ENCODE measurements around the gene FOXI2.

FOXI2 gene

DNA sequence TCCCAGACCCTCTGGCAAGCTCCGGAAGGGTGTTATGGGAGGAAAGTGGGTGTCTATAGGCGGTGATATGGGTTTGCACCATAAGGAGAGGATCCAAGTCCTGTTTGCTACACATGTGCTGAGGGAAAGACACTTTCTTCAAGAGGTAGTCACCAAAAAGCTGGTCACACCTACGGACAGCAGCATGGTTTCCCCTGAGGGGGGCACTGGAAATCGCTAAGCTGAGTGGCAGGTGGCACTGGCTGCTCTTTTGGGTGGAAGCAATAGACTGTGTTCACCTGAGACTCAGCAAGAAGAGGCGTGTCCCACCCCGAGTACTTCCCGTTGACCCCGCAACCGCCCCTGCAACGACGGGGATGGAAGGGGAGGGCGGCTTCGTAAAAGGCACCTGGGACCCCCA lies 1.8 kb upstream of the FOXI2 start:
- no peak overlapping the region for H3K4me3 ChIP-seq (ENCODE audit: low read depth, low read length)
- no peak for DNase-seq (ENCODE audit: low read depth)
- TF ChIP-seq, protein P1, sequence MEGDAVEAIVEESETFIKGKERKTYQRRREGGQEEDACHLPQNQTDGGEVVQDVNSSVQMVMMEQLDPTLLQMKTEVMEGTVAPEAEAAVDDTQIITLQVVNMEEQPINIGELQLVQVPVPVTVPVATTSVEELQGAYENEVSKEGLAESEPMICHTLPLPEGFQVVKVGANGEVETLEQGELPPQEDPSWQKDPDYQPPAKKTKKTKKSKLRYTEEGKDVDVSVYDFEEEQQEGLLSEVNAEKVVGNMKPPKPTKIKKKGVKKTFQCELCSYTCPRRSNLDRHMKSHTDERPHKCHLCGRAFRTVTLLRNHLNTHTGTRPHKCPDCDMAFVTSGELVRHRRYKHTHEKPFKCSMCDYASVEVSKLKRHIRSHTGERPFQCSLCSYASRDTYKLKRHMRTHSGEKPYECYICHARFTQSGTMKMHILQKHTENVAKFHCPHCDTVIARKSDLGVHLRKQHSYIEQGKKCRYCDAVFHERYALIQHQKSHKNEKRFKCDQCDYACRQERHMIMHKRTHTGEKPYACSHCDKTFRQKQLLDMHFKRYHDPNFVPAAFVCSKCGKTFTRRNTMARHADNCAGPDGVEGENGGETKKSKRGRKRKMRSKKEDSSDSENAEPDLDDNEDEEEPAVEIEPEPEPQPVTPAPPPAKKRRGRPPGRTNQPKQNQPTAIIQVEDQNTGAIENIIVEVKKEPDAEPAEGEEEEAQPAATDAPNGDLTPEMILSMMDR (IDR thresholded peaks at IDR 0.05; ENCODE audit: insufficient read depth, low read depth, low read length, missing control alignments) = no peak

DNA sequence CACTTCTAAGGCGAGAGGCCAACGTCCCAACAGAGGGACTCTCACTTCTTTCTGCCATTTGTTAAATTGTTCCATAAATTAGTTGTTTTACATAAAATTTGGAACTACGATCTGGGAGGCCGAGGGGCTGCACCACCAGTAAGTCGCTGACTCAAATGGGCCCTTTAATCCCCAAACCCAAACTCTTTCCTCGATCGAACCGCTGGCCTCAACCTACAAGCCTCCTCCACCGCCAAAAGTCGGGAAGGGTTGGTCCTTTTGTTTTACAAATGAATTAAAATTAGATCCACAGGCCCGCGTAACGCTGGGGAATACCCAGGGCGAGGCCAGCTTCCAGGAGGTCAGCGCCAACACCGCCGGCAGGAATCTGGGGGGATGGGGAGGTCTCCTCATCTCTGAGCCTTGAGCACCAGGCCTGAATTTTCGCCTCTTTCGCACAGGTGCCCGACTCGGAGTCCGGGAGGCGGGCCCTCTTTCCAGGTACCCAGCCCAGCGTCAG lies 1.2 kb upstream of the FOXI2 start:
- no peak overlapping the region for H3K4me3 ChIP-seq (ENCODE audit: low read depth, low read length)
- no peak for DNase-seq (ENCODE audit: low read depth)
- TF ChIP-seq, protein P1 (IDR thresholded peaks at IDR 0.05; ENCODE audit: insufficient read depth, low read depth, low read length, missing control alignments) = no peak

DNA sequence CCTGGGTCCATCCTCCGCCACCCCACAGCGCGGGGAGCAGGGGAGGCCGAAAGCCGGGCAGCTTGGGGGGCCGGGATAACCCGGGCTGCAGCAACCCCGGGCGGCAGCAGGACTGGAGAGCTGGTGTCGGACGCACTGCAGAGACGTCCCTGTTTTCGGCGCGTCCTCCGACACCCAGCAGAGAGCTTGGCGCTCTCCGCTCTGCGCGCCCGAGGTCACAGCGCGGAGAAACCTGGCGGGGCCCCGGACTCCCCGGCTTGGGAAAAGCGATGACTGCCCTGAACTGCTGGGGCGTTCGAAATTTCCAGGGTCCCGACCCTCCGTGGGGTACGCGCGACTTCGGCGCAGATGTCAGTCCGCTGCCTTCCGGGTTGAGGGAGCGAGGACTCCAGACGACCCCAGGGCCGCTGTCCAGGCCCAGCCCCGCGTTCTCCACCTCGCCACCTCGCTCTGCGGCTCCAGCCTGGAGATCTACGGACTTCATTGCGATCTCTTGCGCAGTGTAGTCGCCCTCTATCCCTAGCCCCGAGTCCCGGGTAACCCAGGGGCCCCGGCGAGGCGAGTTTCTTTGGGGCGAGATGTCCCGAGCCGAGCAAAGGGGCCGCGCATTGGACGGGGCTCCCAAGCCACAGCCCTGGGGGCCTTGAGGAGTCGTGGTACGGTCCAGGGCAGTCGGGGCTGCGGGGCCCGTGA lies 617 bp upstream of the FOXI2 start:
- H3K4me3 ChIP-seq (ENCODE audit: low read depth, low read length) = no peak overlapping the region
- TF ChIP-seq, protein P1 (IDR thresholded peaks at IDR 0.05; ENCODE audit: insufficient read depth, low read depth, low read length, missing control alignments) = no peak
- DNase-seq (ENCODE audit: low read depth) = no peak

DNA sequence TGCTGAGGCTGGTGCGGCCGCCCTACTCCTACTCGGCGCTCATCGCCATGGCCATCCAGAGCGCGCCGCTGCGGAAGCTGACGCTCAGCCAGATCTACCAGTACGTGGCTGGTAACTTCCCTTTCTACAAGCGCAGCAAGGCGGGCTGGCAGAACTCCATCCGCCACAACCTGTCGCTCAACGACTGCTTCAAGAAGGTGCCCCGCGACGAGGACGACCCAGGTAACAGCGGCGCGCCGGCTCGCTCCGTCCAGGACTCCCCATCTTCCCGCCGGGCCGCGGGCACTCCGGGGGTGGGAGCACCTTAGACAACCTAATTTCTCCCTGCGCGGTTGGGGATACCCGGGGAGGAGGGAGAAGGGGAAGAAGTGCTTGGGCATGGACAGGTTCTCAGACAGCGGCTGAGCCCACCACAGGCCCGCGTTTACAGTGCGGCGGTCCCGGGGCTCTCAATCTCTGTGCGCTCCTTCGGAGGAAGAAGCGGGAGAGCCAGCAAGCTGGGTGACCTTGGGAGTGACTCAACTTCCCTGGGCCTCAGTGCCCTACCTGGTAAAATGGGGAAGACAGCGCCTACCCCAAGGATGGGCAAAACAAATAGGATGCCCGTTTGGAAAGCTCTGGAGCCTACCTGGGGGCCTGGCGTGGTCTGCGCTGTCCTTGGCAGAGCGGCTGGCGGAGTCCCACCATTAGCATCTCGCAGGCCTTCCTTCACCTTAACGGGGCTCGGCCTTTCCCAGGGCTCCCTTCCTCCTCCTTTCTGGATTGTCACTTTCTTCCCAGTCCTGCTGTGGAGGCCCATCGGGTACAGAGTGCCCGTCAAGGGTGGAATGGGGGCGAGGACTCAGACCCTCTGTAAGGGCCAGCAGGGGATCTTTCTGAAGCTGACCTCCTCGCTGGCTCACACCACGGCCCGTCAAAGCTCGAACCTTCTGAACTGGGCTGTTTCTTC lies 852 bp downstream of the FOXI2 start:
- H3K4me3 ChIP-seq (ENCODE audit: low read depth, low read length) = no peak overlapping the region
- no peak for DNase-seq (ENCODE audit: low read depth)
- TF ChIP-seq, protein P1 (IDR thresholded peaks at IDR 0.05; ENCODE audit: insufficient read depth, low read depth, low read length, missing control alignments) = no peak

DNA sequence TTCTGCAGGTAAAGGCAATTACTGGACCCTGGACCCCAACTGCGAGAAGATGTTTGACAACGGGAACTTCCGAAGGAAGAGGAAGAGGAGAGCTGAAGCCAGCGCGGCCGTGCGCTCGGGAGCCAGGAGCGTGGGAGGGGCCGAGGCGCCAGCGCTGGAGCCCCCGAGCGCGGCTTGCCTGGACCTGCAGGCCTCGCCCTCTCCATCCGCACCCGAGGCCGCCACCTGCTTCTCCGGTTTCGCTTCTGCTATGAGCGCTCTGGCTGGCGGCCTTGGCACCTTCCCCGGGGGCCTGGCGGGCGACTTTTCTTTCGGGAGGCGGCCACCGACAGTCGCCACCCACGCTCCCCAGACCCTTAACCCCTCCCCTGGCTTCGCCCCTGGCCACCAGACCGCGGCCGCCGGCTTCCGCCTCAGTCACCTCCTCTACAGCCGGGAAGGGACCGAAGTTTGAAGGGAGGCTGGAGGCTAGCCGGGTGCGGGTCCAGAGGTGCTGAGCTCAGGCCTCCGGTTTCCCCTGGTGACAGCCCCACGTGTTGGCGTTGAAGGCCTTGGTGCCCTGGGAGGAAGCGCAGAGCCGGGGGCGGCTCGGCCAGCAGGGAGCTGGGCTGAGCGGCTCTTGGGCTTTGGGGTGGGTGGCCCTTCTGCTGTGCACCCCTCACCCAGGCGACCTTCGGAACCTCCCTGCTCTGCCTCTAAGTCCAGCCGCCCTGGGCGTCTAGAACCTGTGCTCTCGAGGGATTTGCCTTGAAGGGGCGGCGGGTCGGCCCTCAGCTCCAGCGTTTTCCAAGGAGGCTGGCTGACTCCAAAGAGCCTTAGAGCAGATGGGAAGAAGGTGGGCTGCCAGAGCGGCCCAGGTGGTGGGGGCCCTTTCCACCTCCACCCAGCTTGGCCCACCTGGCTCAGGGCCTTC lies 1.8 kb downstream of the FOXI2 start:
- peak; percentile 21 for DNase-seq (ENCODE audit: low read depth)
- TF ChIP-seq, protein P1 (IDR thresholded peaks at IDR 0.05; ENCODE audit: insufficient read depth, low read depth, low read length, missing control alignments) = no peak
- H3K4me3 ChIP-seq (ENCODE audit: low read depth, low read length) = no peak overlapping the region

DNA sequence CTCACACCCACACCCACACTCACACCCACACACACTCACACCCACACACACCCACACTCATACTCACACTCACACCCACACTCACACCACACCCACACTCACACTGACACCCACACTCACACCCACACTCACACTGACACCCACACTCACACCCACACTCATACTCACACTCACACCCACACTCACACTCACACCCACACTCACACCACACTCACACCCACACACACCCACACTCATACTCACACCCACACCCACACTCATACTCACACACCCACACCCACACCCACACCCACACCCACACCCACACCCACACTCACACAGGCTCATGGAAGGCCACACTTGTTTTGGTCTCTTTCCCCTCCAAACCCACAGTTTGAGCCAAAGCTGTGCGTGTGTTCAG lies 2.9 kb downstream of the FOXI2 start:
- TF ChIP-seq, protein P1 (IDR thresholded peaks at IDR 0.05; ENCODE audit: insufficient read depth, low read depth, low read length, missing control alignments) = no peak
- no peak overlapping the region for H3K4me3 ChIP-seq (ENCODE audit: low read depth, low read length)
- no peak for DNase-seq (ENCODE audit: low read depth)

Data from GM12865 (cell line).